SK-N-SH treated with all-trans-retinoic acid at 6 μM for 48 hours (cell line): Measurements from ENCODE around the gene MFRP.

Experiments used
- ATAC-seq: fragments of 200-7000 bp; cut with Tn5 transposase; 3 replicates; pipeline ENCODE4 v1.9.1; 2020; ENCODE audit warnings: mild to moderate bottlenecking, moderate library complexity
- BACH2 ChIP-seq: fragments of 250-450 bp; sonication (Bioruptor Pico); IDR thresholded peaks from 2 replicates; pipeline ENCODE4 v1.9.0; 2021; ENCODE audit warnings: mild to moderate bottlenecking, borderline replicate concordance
- CREB5 ChIP-seq: fragments of 250-450 bp; sonication (Bioruptor Pico); IDR thresholded peaks from 2 replicates; pipeline ENCODE4 v1.5.1; 2020; ENCODE audit warnings: low read depth, mild to moderate bottlenecking, moderate library complexity
- CSDC2 ChIP-seq: fragments of 250-450 bp; sonication (Bioruptor Pico); IDR thresholded peaks from 2 replicates; pipeline ENCODE4 v1.5.0; 2020; ENCODE audit warnings: mild to moderate bottlenecking, moderate library complexity
- ESRRG ChIP-seq: fragments of 250-450 bp; sonication (Bioruptor Pico); IDR thresholded peaks from 2 replicates; pipeline ENCODE4 v1.6.1; 2021; ENCODE audit warnings: mild to moderate bottlenecking
- GLIS3 ChIP-seq: fragments of 250-450 bp; sonication (Bioruptor Pico); IDR thresholded peaks from 2 replicates; pipeline ENCODE4 v1.5.0; 2020; ENCODE audit warnings: mild to moderate bottlenecking, moderate library complexity
- ISL1 ChIP-seq: fragments of 250-450 bp; sonication (Bioruptor Pico); IDR thresholded peaks from 2 replicates; pipeline ENCODE4 v2.1.2; 2022; ENCODE audit warnings: mild to moderate bottlenecking, moderate library complexity
- PATZ1 ChIP-seq: fragments of 250-450 bp; sonication (Bioruptor Pico); IDR thresholded peaks from 2 replicates; pipeline ENCODE4 v1.8.0; 2020; ENCODE audit warnings: mild to moderate bottlenecking, moderate library complexity, borderline replicate concordance
- POU6F1 ChIP-seq: fragments of 250-450 bp; sonication (Bioruptor Pico); IDR thresholded peaks from 2 replicates; pipeline ENCODE4 v1.8.0; 2021; ENCODE audit warnings: low read depth, mild to moderate bottlenecking, moderate library complexity, borderline replicate concordance
- TCF4 ChIP-seq: fragments of 250-450 bp; sonication (Bioruptor Pico); IDR thresholded peaks from 2 replicates; pipeline ENCODE4 v1.8.0; 2021; ENCODE audit warnings: mild to moderate bottlenecking, moderate library complexity, borderline replicate concordance
- TOX ChIP-seq: fragments of 250-450 bp; sonication (Bioruptor Pico); IDR thresholded peaks from 2 replicates; pipeline ENCODE4 v1.8.0; 2021; ENCODE audit warnings: mild to moderate bottlenecking, moderate library complexity, borderline replicate concordance
- ZC3H10 ChIP-seq: fragments of 250-450 bp; sonication (Bioruptor Pico); IDR thresholded peaks from 2 replicates; pipeline ENCODE4 v1.5.1; 2021; ENCODE audit warnings: mild to moderate bottlenecking, moderate library complexity
- ZFP30 ChIP-seq: fragments of 450-650 bp; formaldehyde crosslinking; IDR thresholded peaks from 2 replicates; pipeline ENCODE4 v1.5.0; 2022; ENCODE audit warnings: mild to moderate bottlenecking, moderate library complexity
- ZNF70 ChIP-seq: fragments of 450-650 bp; formaldehyde crosslinking; IDR thresholded peaks from 2 replicates; pipeline ENCODE4 v1.5.0; 2020; ENCODE audit warnings: mild to moderate bottlenecking, moderate library complexity
- ZNF8 ChIP-seq: fragments of 450-650 bp; formaldehyde crosslinking; IDR thresholded peaks from 2 replicates; pipeline ENCODE4 v1.5.0; 2020; ENCODE audit warnings: mild to moderate bottlenecking, moderate library complexity
- TF ChIP-seq, protein P1 (sequence below): fragments of 250-450 bp; sonication (Bioruptor Pico); IDR thresholded peaks from 2 replicates; pipeline ENCODE4 v1.5.0; 2020; ENCODE audit warnings: mild to moderate bottlenecking, moderate library complexity

MFRP gene

GRCh38 chr11:119305556-119306372 lies 40.7 kb downstream of the MFRP start:
- ATAC-seq = no peak
- TF ChIP-seq CREB5 = no peak
- TF ChIP-seq POU6F1 (CRISPR knock-in tag) = no peak

DNA sequence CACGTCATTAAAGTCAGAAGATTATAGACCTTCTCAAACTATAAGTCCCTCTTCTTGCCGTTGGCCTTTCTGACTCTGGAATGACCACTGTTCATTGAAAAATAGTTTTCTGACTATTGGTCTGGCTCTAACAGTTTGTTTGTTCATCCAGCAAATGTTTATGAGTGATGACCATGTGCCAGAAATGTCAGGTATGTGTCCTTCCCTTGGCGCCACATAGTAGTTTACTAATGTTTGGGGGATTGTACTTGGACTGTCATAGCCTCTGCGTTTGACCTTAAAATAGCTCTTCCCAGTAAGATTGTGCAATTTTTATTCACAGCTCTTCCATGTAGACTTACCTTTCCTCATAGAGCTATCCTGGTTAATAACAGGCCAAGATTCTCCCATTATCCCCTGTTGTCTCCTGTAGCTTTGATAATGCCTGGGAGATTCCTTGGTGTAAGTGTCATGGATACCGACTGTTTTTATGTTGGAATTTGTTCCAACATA lies 43.2 kb downstream of the MFRP start:
- TF ChIP-seq BACH2 (CRISPR knock-in tag) (no peak), ZC3H10 (CRISPR knock-in tag) (no peak), ZFP30 (CRISPR knock-in tag) (no peak), ESRRG (CRISPR knock-in tag) (no peak), CREB5 (no peak), POU6F1 (CRISPR knock-in tag) (no peak), CSDC2 (no peak)
- ATAC-seq = no peak

GRCh38 chr11:119300198-119300964 lies 46.1 kb downstream of the MFRP start:
- TF ChIP-seq ESRRG (CRISPR knock-in tag) (no peak), ISL1 (CRISPR knock-in tag) (0 out of 2 replicates have a peak, but pooled peaks have one; percentile 26), PATZ1 (CRISPR knock-in tag) (no peak)
- no peak for ATAC-seq

GRCh38 chr11:119299416-119299815 lies 47.1 kb downstream of the MFRP start:
- no peak for ATAC-seq
- TF ChIP-seq BACH2 (CRISPR knock-in tag) (no peak), ISL1 (CRISPR knock-in tag) (no peak), GLIS3 (no peak), ESRRG (CRISPR knock-in tag) (no peak), ZNF8 (CRISPR knock-in tag) (no peak), PATZ1 (CRISPR knock-in tag) (no peak)

GRCh38 chr11:119298726-119299125 lies 47.8 kb downstream of the MFRP start:
- no peak for ATAC-seq
- TF ChIP-seq, protein P1, sequence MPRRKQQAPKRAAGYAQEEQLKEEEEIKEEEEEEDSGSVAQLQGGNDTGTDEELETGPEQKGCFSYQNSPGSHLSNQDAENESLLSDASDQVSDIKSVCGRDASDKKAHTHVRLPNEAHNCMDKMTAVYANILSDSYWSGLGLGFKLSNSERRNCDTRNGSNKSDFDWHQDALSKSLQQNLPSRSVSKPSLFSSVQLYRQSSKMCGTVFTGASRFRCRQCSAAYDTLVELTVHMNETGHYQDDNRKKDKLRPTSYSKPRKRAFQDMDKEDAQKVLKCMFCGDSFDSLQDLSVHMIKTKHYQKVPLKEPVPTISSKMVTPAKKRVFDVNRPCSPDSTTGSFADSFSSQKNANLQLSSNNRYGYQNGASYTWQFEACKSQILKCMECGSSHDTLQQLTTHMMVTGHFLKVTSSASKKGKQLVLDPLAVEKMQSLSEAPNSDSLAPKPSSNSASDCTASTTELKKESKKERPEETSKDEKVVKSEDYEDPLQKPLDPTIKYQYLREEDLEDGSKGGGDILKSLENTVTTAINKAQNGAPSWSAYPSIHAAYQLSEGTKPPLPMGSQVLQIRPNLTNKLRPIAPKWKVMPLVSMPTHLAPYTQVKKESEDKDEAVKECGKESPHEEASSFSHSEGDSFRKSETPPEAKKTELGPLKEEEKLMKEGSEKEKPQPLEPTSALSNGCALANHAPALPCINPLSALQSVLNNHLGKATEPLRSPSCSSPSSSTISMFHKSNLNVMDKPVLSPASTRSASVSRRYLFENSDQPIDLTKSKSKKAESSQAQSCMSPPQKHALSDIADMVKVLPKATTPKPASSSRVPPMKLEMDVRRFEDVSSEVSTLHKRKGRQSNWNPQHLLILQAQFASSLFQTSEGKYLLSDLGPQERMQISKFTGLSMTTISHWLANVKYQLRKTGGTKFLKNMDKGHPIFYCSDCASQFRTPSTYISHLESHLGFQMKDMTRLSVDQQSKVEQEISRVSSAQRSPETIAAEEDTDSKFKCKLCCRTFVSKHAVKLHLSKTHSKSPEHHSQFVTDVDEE = no peak
- no peak for TF ChIP-seq BACH2 (CRISPR knock-in tag)
- no peak for TF ChIP-seq CREB5
- no peak for TF ChIP-seq ZFP30 (CRISPR knock-in tag)
- no peak for TF ChIP-seq ESRRG (CRISPR knock-in tag)
- TF ChIP-seq ZNF70 (CRISPR knock-in tag) = no peak
- TF ChIP-seq TCF4 = no peak
- no peak for TF ChIP-seq TOX (CRISPR knock-in tag)
